Fibroblast of villous mesenchyme (primary cell): ENCODE data around the gene GRID2IP. TPM values are rescaled to one million over a fixed set of nuclear protein-coding genes. Genes with fewer than 3 reads are reported as not detected.

ENCODE experiments used
- DNase-seq: peaks from one replicate; pipeline ENCODE4 v3.0.0-alpha.2; 2010; ENCODE audit warnings: low read depth
- H3K4me3 ChIP-seq: 2 replicates; pipeline ENCODE4 v1.5.1; 2011; ENCODE audit warnings: low read depth, mild to moderate bottlenecking, low read length
- total RNA-seq: library from RNA; depleted of rRNA; stranded (reverse); fragments of >200 nt; gene quantifications from 2 replicates; pipeline ENCODE4 v1.2.3, GENCODE V29; 2012
- TF ChIP-seq, protein P1 (sequence below): IDR thresholded peaks from 2 replicates; pipeline ENCODE4 v1.5.1; 2012; ENCODE audit warnings: low read depth, mild to moderate bottlenecking, low read length; ENCODE audit not compliant: insufficient read depth

Gene GRID2IP
- total RNA-seq, 1 donor: not detected

DNA sequence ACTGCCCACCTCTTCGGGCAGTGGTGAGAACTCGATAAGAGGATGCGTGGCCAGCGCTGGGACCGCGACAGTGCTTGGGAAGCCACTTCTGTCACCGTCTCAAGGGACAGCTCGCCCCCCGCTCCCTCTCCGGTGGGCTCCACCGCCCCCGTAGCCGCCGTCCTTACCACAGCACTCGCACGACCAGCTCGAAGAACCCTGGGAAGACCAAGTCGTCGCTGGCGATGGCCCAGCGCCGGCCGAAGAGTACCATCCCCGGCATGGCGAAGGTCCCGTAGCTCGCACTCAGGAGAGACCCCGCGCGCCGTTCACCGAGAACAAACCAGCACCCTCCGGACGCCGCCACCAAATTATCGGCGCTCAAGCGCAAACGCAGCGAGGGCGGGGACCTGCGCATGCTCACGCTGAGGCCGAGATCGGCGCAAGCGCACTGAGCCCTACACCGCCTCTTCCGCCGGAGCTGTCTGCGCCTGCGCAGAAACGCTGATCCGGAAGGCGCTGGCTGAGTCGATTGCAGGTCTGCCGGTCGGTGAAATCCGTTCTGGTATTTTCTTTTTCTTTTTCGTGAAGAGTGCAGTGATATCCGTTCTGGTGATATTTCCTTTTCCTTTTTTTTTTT is 103.6 kb downstream of the GRID2IP start, which contains the start of gene DAGLB:
Gene DAGLB, minus strand, starts transcription at position 374 of the 619 bp plus-strand sequence. Its CDS starts 112 bp downstream, at position 262.
- peak within 1 kb of the TSS; percentile 91 for H3K4me3 ChIP-seq
- TF ChIP-seq, protein P1, sequence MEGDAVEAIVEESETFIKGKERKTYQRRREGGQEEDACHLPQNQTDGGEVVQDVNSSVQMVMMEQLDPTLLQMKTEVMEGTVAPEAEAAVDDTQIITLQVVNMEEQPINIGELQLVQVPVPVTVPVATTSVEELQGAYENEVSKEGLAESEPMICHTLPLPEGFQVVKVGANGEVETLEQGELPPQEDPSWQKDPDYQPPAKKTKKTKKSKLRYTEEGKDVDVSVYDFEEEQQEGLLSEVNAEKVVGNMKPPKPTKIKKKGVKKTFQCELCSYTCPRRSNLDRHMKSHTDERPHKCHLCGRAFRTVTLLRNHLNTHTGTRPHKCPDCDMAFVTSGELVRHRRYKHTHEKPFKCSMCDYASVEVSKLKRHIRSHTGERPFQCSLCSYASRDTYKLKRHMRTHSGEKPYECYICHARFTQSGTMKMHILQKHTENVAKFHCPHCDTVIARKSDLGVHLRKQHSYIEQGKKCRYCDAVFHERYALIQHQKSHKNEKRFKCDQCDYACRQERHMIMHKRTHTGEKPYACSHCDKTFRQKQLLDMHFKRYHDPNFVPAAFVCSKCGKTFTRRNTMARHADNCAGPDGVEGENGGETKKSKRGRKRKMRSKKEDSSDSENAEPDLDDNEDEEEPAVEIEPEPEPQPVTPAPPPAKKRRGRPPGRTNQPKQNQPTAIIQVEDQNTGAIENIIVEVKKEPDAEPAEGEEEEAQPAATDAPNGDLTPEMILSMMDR: no peak
- peak; percentile 90 for DNase-seq

Other genes with a start within 250 kb of the GRID2IP start
- gene FAM220A, start 202.5 kb downstream of the GRID2IP start, total RNA-seq: 15.5 and 22.9 TPM in 2 replicates
- gene RAC1, start 176.9 kb downstream of the GRID2IP start, total RNA-seq: 58.6 and 66.9 TPM in 2 replicates
- gene DAGLB, start 103.5 kb downstream of the GRID2IP start, total RNA-seq: 18.0 and 29.4 TPM in 2 replicates
- 200 and 383 TPM in 2 replicates for gene KDELR2, start 67.3 kb downstream of the GRID2IP start, total RNA-seq
- 60.5 and 62.5 TPM in 2 replicates for gene ZDHHC4, start 26.0 kb upstream of the GRID2IP start, total RNA-seq
- 16.4 and 17.7 TPM in 2 replicates for gene INTS15, start 38.6 kb upstream of the GRID2IP start, total RNA-seq
- under 0.01 and 0.32 TPM in 2 replicates for gene ZNF853, start 64.1 kb upstream of the GRID2IP start, total RNA-seq
- 12.1 and 13.2 TPM in 2 replicates for gene ZNF316, start 85.9 kb upstream of the GRID2IP start, total RNA-seq
- 18.4 and 25.5 TPM in 2 replicates for gene ZNF12, start 155.5 kb upstream of the GRID2IP start, total RNA-seq
- gene RSPH10B2, start 202.6 kb upstream of the GRID2IP start, total RNA-seq: 0.32 and 0.43 TPM in 2 replicates